SJSA1 (cell line): ENCODE data around the gene SERPINA9. TPM values are rescaled to one million over a fixed set of nuclear protein-coding genes. Genes with fewer than 3 reads are reported as not detected.

ENCODE experiments used
- DNase-seq, 2 experiments: peaks; one replicate each; pipeline ENCODE4 v3.0.0-alpha.2; 2015 to 2020; ENCODE audit warnings: low spot score in 2 of 2, low read depth in 1 of 2
- H3K27ac ChIP-seq: fragments of 250-450 bp; sonication (Bioruptor Pico); 2 replicates; pipeline ENCODE4 v1.5.1; 2020; ENCODE audit warnings: mild to moderate bottlenecking, moderate library complexity
- H3K27me3 ChIP-seq: fragments of 250-450 bp; sonication (Bioruptor Pico); replicated peaks from 2 replicates; pipeline ENCODE4 v1.5.1; 2020; ENCODE audit warnings: mild to moderate bottlenecking, moderate library complexity
- H3K36me3 ChIP-seq: fragments of 250-450 bp; sonication (Bioruptor Pico); 2 replicates; pipeline ENCODE4 v1.5.1; 2020; ENCODE audit warnings: mild to moderate bottlenecking
- H3K4me1 ChIP-seq: fragments of 250-450 bp; sonication (Bioruptor Pico); replicated peaks from 2 replicates; pipeline ENCODE4 v1.6.1; 2021; ENCODE audit warnings: mild to moderate bottlenecking
- H3K4me3 ChIP-seq: fragments of 250-450 bp; sonication (Bioruptor Pico); 2 replicates; pipeline ENCODE4 v1.5.1; 2020; ENCODE audit warnings: mild to moderate bottlenecking
- H3K9me3 ChIP-seq: fragments of 250-450 bp; sonication (Bioruptor Pico); replicated peaks from 2 replicates; pipeline ENCODE4 v1.5.1; 2020; ENCODE audit warnings: mild to moderate bottlenecking
- total RNA-seq: library from RNA; depleted of rRNA; stranded (reverse); fragments of >200 nt; shearing (Covaris generic); gene quantifications from 2 replicates; pipeline ENCODE4 v1.2.3, GENCODE V29; 2014

Gene SERPINA9
- total RNA-seq, 1 experiment from 2014 or later = not detected

- Histone ChIP-seq H3K27ac (no peak overlapping the region), H3K9me3 (no peaks in the 10 kb centered on the region), H3K4me1 (no peaks in the 10 kb centered on the region; the same call in 1 of the 2 replicates), H3K36me3 (no peaks in the 10 kb centered on the region), H3K4me3 (no peak overlapping the region), H3K27me3 (no peaks in the 10 kb centered on the region)
- no peak for DNase-seq
Observed at GRCh38 chr14:94481468-94482131, 5.6 kb upstream of the SERPINA9 start.

DNA sequence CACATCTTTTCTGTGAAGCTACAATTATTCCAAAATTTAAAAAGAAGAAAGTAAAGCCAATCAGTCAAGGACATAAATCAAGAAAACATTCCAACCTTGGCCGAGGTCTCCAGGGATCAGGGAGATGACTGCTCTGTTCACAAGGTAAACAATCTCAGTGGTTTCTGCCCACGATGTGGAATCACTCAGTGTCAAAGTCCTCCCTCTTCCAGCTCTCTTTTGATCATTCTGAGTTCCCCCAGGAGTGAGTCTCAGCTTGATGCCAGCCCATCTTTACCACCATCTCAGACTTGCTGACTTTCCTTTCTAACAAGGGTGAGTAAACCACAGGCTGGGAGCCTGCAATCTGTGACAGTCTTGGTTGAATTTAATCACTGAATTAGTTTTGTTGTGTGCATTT, 4.8 kb upstream of the SERPINA9 start:
- H3K27ac ChIP-seq = no peak overlapping the region
- DNase-seq = no peak
- no peaks in the 10 kb centered on the region for H3K27me3 ChIP-seq

DNA sequence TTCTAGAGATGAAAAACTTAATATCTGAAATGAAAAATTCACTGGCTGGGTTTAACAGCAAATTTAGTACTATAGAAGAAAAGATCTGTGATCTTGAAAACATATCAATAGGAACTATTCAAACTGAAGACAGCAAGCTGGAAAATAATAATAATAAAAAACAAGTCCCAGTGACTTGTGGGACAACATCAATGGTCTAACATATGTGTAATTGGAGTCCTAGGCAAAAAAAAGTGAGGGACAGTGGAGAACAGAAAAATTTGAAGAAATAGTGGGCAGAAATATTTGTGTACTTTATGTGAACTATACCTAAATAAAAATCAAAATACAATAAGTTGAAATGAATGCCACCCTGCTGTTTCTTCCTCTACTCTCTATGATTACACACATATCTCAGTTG, 2.4 kb upstream of the SERPINA9 start:
- no peaks in the 10 kb centered on the region for H3K27me3 ChIP-seq
- no peak for DNase-seq
- no peaks in the 10 kb centered on the region for H3K9me3 ChIP-seq
- H3K4me1 ChIP-seq = no peaks in the 10 kb centered on the region
- H3K36me3 ChIP-seq = no peaks in the 10 kb centered on the region
- no peak overlapping the region for H3K4me3 ChIP-seq
- H3K27ac ChIP-seq = no peak overlapping the region

More for the DNA sequence above, 4.8 kb upstream of the SERPINA9 start:
- no peaks in the 10 kb centered on the region for H3K9me3 ChIP-seq
- H3K4me1 ChIP-seq = no peaks in the 10 kb centered on the region
- no peaks in the 10 kb centered on the region for H3K36me3 ChIP-seq
- no peak overlapping the region for H3K4me3 ChIP-seq

DNA sequence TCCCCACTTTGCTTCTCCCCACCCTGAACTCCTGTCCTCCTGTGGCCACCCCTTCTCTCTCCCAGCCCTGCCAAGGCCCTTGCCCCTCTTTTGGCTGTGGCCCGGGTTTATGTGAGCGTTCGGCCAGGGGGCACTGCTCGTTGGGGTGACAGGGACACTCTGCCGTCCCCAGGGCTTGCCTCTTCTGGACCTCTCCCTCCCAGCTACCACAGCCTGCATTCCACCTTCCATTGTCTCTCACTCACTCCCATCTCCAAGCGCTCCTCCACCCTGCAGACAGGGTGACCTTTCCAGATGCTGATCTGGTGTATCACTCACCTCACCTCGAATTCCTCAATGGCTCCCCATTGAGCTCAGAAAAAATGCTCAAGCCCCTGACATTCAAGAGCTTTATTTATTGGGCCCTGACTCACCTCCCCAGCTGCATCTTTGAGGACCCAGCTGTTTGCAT, 1.4 kb downstream of the SERPINA9 start:
- Histone ChIP-seq H3K27me3 (no peaks in the 10 kb centered on the region), H3K27ac (no peak overlapping the region), H3K4me1 (no peaks in the 10 kb centered on the region), H3K9me3 (no peaks in the 10 kb centered on the region), H3K4me3 (no peak overlapping the region), H3K36me3 (no peaks in the 10 kb centered on the region)
- DNase-seq = no peak

DNA sequence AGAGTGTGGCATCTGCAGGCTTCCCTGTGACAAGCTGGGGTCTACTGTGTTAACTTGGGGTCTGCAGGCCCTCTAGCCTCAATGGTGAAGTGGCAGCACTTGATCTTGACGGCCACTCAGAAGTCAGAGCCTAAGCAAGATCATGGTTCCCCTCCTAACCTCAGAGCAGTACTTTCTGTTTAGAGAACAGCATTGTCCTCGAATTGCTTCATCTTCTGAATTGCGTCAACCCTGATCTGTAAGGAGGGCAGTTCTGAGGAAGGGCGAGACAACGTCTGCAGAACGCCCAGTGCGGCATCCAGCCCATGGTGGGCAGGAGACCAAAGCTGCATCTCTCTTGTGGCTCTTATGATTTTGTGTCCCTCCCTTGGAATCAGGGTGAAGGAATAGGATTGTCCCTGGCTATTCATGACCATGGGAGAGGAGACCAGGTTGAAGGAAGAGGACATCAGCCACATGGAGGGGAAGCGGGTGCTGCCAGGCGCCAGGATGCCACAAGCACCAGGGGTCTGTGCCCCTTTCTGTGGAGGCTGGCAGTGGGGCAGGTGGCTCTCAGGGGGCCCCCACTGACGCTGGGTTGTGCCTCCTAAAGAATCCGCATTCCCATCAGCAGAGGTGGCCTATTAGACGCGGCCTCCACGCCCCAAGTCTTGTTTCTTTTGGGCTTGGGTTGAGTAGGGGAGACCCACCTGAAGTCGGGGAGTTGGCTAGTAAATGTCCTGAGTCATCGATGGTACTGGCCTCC, 2.2 kb downstream of the SERPINA9 start:
- no peaks in the 10 kb centered on the region for H3K27me3 ChIP-seq
- H3K36me3 ChIP-seq = no peaks in the 10 kb centered on the region
- H3K4me1 ChIP-seq = no peaks in the 10 kb centered on the region
- no peak overlapping the region for H3K4me3 ChIP-seq
- no peak for DNase-seq
- no peaks in the 10 kb centered on the region for H3K9me3 ChIP-seq
- no peak overlapping the region for H3K27ac ChIP-seq

GRCh38 chr14:94472842-94473241, 3.2 kb downstream of the SERPINA9 start:
- no peak overlapping the region for H3K4me3 ChIP-seq
- no peaks in the 10 kb centered on the region for H3K4me1 ChIP-seq
- no peak for DNase-seq
- no peaks in the 10 kb centered on the region for H3K9me3 ChIP-seq
- H3K27me3 ChIP-seq = no peaks in the 10 kb centered on the region
- no peak overlapping the region for H3K27ac ChIP-seq
- H3K36me3 ChIP-seq = no peaks in the 10 kb centered on the region

DNA sequence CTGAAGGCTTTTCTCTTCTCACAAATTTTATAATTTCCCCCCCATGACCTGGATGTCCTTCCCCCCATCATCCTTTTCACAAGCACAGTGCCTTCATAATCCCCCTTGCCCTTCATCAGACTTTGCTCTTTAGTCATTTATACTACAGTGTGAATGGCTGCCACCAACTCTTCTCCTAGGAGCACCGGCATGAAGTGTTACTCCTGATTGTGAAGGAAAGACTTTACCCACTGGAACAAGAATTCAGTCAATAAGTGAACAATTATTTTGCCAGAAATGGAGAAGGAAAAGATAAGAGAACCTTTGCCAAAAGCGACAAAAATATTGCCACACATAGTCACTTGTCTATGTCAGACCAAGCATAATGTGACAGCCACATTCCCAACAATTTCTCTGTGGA, 5.0 kb downstream of the SERPINA9 start:
- no peak for DNase-seq
- no peaks in the 10 kb centered on the region for H3K36me3 ChIP-seq
- no peak overlapping the region for H3K27ac ChIP-seq
- no peak overlapping the region for H3K4me3 ChIP-seq
- H3K27me3 ChIP-seq = no peaks in the 10 kb centered on the region
- H3K9me3 ChIP-seq = no peaks in the 10 kb centered on the region
- no peaks in the 10 kb centered on the region for H3K4me1 ChIP-seq

GRCh38 chr14:94470311-94470710, 5.7 kb downstream of the SERPINA9 start:
- no peaks in the 10 kb centered on the region for H3K4me1 ChIP-seq
- no peaks in the 10 kb centered on the region for H3K36me3 ChIP-seq
- no peak overlapping the region for H3K4me3 ChIP-seq
- no peaks in the 10 kb centered on the region for H3K27me3 ChIP-seq
- H3K9me3 ChIP-seq = no peaks in the 10 kb centered on the region
- DNase-seq = no peak
- no peak overlapping the region for H3K27ac ChIP-seq

- no peaks in the 10 kb centered on the region for H3K36me3 ChIP-seq
- no peak overlapping the region for H3K27ac ChIP-seq
- no peak overlapping the region for H3K4me3 ChIP-seq
- no peak for DNase-seq
- no peaks in the 10 kb centered on the region for H3K4me1 ChIP-seq
- H3K27me3 ChIP-seq = no peaks in the 10 kb centered on the region
- H3K9me3 ChIP-seq = no peaks in the 10 kb centered on the region
Observed at GRCh38 chr14:94469261-94469660, 6.7 kb downstream of the SERPINA9 start.

- Histone ChIP-seq H3K4me1 (no peaks in the 10 kb centered on the region), H3K27ac (no peak overlapping the region), H3K36me3 (no peaks in the 10 kb centered on the region), H3K9me3 (no peaks in the 10 kb centered on the region), H3K27me3 (no peaks in the 10 kb centered on the region), H3K4me3 (no peak overlapping the region)
- DNase-seq = no peak
Observed at GRCh38 chr14:94467728-94468520, 8.1 kb downstream of the SERPINA9 start.

- Histone ChIP-seq H3K27ac (no peak overlapping the region), H3K9me3 (no peaks in the 10 kb centered on the region), H3K27me3 (no peaks in the 10 kb centered on the region), H3K4me3 (no peak overlapping the region), H3K36me3 (no peaks in the 10 kb centered on the region), H3K4me1 (no peaks in the 10 kb centered on the region)
- no peak for DNase-seq
Observed at GRCh38 chr14:94466706-94467370, 9.2 kb downstream of the SERPINA9 start.

DNA sequence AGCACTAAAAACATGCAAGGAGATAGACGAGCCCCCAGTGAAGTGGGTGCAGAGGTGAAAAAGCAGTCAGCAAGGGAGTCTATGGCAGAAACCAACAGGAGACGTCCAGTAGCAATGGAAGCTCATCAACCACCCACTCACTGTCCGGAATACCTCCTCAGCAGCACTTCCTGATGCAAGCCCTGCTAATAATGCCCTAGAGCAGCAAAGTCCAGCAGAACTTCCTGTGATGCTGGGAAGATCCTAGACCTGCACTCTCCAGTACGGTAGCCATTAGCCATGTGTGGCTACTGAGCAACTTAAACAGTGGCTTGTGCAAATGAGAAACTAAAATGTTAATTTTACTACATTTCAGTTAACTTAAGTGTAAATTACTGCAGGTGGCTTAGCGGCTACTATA, 11.0 kb downstream of the SERPINA9 start:
- no peak for DNase-seq
- Histone ChIP-seq H3K9me3 (no peaks in the 10 kb centered on the region), H3K4me1 (no peaks in the 10 kb centered on the region), H3K27me3 (no peaks in the 10 kb centered on the region), H3K36me3 (no peaks in the 10 kb centered on the region), H3K27ac (no peak overlapping the region), H3K4me3 (no peak overlapping the region)

- Histone ChIP-seq H3K27ac (no peak overlapping the region), H3K4me3 (no peak overlapping the region), H3K4me1 (no peaks in the 10 kb centered on the region), H3K27me3 (no peaks in the 10 kb centered on the region), H3K36me3 (no peaks in the 10 kb centered on the region), H3K9me3 (no peaks in the 10 kb centered on the region)
- no peak for DNase-seq
Observed at GRCh38 chr14:94464290-94464689, 11.7 kb downstream of the SERPINA9 start.
